Stomach (tissue), 9 donors: Measurements from ENCODE around the gene BLOC1S6. TPM values are rescaled to one million over a fixed set of nuclear protein-coding genes. Genes with fewer than 3 reads are reported as not detected.

ENCODE experiments used
- DNase-seq, 2 donors: peaks; one replicate each; pipeline versions ENCODE4 v3.0.0 to v3.0.0-alpha.2; 2013 to 2019
- H3K27ac ChIP-seq, 5 donors: fragments of 200-600 bp in 4 of 5; sonication (generic) in 4 of 5; one replicate each; pipeline ENCODE4 v1.5.1; 2013 to 2019; ENCODE audit warnings: mild to moderate bottlenecking in 1 of 5, moderate library complexity in 1 of 5
- H3K27me3 ChIP-seq, 3 donors: fragments of 200-600 bp; sonication (generic); one replicate each; pipeline ENCODE4 v1.5.1; 2017 to 2019; ENCODE audit warnings: mixed run types in 1 of 3
- H3K36me3 ChIP-seq, 4 donors: fragments of 200-600 bp; sonication (generic); 1 replicate in 3 of 4; 2 replicates in 1 of 4; pipeline ENCODE4 v1.5.1; 2016 to 2019
- H3K4me1 ChIP-seq, 4 donors: fragments of 200-600 bp; sonication (generic); one replicate each; pipeline ENCODE4 v1.5.1; 2016 to 2019
- H3K4me3 ChIP-seq, 4 donors: fragments of 200-600 bp; sonication (generic) in 3 of 4; one replicate each; pipeline ENCODE4 v1.5.1; 2016 to 2019; ENCODE audit warnings: mild to moderate bottlenecking in 1 of 4
- H3K9me3 ChIP-seq, 4 donors: fragments of 200-600 bp; sonication (generic); one replicate each; pipeline ENCODE4 v1.5.1; 2016 to 2019
- EP300 ChIP-seq: sonication (generic); formaldehyde crosslinking; IDR thresholded peaks from one replicate; pipeline ENCODE4 v1.6.1; 2017; ENCODE audit warnings: antibody characterized with exemption
- POLR2A ChIP-seq, 4 donors: fragments of 450-650 bp; IDR thresholded peaks; one replicate each; pipeline ENCODE4 v1.6.1; 2016; ENCODE audit warnings: antibody characterized with exemption in 4 of 4, control low read depth in 2 of 4, mild to moderate bottlenecking in 1 of 4, moderate library complexity in 1 of 4
- POLR2AphosphoS5 ChIP-seq, 3 donors: sonication (generic); formaldehyde crosslinking; IDR thresholded peaks; one replicate each; pipeline ENCODE4 v1.6.1; 2016; ENCODE audit warnings: antibody characterized with exemption in 3 of 3
- WGBS, 5 donors: extraction: QIAGEN DNeasy Blood & Tissue Kit in 3 of 5; methylation state at CpG; one replicate each; pipeline versions ENCODE4 v1.1.5 to v1.1.7; 2013 to 2018; 5-methylcytosine and 5-hydroxymethylcytosine counted together
- intact Hi-C: fragments of 100-400 bp; cut with DNase I; formaldehyde crosslinking; loops from one replicate; pipeline ENCODE4 v1.15.1; 2023; ENCODE audit warnings: low total_unique reads
- polyA plus RNA-seq, 3 donors: library from polyadenylated mRNA; stranded (reverse); fragments of 200-250 nt; gene quantifications; one replicate each; pipeline ENCODE4 v1.2.3, GENCODE V29; 2013
- total RNA-seq, 5 donors: library from RNA; depleted of rRNA; stranded (reverse); fragments of >200 nt; gene quantifications; one replicate each; pipeline versions ENCODE4 v1.1.0 to v1.2.3, GENCODE V29; 2014 to 2016
- TF ChIP-seq, protein P1 (sequence below), 7 experiments: fragments of 450-650 bp in 4 of 7; fragments of 200-600 bp in 3 of 7; sonication (generic) in 3 of 7; IDR thresholded peaks; one replicate each; pipeline ENCODE4 v1.5.1; 2016 to 2019; ENCODE audit warnings: antibody characterized with exemption in 7 of 7, control low read depth in 2 of 7, mild to moderate bottlenecking in 1 of 7
- donor health status: healthy with polysubstance abuse.
- donor health status: Bipolar disorder and iron deficiency.
- donor health status: healthy.

Gene BLOC1S6
- total and polyA plus RNA-seq, 8 donors: 7.6 to 74.5 (median 26.3) TPM

DNA sequence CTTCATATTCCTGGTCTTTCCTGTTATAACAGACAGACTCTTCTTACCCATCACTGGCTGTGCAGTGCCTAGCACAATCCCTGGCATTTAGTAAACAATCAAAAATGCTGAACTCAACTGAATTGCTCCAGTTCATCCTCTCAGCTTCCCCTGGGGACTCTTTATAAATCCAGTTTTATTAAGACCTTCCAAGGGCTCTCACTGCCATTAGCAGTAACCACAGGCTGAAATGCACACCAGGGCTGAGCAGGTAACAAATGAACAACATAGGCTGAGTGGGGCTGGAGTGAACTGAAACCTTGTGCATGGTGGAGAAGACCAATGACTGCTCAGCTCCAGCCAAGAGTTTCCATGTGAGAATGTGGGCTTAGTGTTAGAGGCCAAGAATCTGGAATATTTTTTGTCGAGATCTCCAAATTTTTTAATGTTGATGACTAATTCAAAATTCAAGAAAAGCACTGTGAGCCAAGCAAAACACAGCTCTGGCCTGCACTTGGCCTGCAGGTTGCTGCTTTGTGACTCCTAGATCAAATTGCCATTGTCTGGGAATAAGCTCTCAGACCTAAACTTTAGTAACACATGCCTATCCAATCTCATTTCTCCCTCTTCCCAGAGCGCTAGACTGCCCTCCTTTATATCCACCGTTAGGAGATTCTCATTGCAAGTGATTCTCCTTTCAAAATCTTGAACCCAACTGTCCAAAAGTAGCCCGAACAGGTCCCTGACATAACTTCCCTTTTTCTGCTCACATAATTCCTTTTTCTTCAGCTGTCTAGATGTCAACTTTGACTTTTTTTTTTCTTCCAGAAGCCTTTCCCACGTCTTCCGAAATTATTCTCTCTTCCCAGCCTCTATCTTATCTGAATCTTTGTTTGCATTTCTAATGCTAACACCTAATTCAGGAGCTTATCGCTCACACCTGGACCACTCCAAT is 55.1 kb downstream of the BLOC1S6 start:
- H3K4me3 ChIP-seq: peak overlapping the region in 1 of 4 donors; percentile 25
- H3K27ac ChIP-seq: peak overlapping the region; percentile 86 to 98 (median 95)
- 34 to 59% (median 52%) methylated on average over 7 of the region's 7 CpGs for WGBS, 5 donors
- peak in 1 of 2 donors; percentile 46 for DNase-seq
- no peaks in the 10 kb centered on the region for H3K27me3 ChIP-seq
- H3K9me3 ChIP-seq: no peaks in the 10 kb centered on the region
- H3K4me1 ChIP-seq: peaks cover 73 to 98% (median 92%) of the 10 kb centered on the region in 4 donors
- intact Hi-C loops: no loop called here
- H3K36me3 ChIP-seq: no peaks in the 10 kb centered on the region
- TF ChIP-seq POLR2AphosphoS5 (IDR thresholded peaks at IDR 0.05) (no peak), EP300 (no peak), POLR2A (IDR thresholded peaks at IDR 0.05) (no peak)
- TF ChIP-seq, protein P1, sequence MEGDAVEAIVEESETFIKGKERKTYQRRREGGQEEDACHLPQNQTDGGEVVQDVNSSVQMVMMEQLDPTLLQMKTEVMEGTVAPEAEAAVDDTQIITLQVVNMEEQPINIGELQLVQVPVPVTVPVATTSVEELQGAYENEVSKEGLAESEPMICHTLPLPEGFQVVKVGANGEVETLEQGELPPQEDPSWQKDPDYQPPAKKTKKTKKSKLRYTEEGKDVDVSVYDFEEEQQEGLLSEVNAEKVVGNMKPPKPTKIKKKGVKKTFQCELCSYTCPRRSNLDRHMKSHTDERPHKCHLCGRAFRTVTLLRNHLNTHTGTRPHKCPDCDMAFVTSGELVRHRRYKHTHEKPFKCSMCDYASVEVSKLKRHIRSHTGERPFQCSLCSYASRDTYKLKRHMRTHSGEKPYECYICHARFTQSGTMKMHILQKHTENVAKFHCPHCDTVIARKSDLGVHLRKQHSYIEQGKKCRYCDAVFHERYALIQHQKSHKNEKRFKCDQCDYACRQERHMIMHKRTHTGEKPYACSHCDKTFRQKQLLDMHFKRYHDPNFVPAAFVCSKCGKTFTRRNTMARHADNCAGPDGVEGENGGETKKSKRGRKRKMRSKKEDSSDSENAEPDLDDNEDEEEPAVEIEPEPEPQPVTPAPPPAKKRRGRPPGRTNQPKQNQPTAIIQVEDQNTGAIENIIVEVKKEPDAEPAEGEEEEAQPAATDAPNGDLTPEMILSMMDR (IDR thresholded peaks at IDR 0.05): no peak

DNA sequence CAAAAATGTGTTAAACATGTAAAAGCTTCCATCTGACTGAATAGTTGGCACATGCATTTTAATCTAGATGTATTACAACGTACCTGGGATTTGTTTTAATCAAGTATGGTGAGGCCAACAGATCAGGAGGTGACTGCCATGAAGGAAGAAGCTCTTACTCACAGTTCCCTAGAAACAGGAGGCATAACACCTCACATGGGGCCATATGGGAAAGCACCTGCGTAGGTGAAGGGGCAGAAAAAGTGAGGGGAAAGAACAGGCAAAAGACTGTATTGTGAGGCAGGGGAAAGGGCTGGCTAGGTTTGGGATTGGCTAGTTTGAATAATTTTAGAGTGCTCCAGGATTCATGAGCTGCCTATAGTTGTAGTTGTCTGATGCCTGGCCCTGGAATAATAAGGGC is 57.3 kb downstream of the BLOC1S6 start:
- Histone ChIP-seq H3K27ac (peak overlapping the region in 4 of 5 donors; percentile 53 to 95 (median 71)), H3K4me1 (peaks cover 73 to 100% (median 93%) of the 10 kb centered on the region in 4 donors), H3K36me3 (no peaks in the 10 kb centered on the region), H3K4me3 (no peak overlapping the region), H3K9me3 (no peaks in the 10 kb centered on the region), H3K27me3 (no peaks in the 10 kb centered on the region)
- no peak for DNase-seq
- intact Hi-C loops: no loop called here
- WGBS, 5 donors: 27 to 87% (median 76%) methylated on average over 2 of the region's 2 CpGs
- TF ChIP-seq, protein P1 (IDR thresholded peaks at IDR 0.05): no peak
- TF ChIP-seq POLR2AphosphoS5 (IDR thresholded peaks at IDR 0.05) (no peak), EP300 (no peak), POLR2A (IDR thresholded peaks at IDR 0.05) (no peak)

DNA sequence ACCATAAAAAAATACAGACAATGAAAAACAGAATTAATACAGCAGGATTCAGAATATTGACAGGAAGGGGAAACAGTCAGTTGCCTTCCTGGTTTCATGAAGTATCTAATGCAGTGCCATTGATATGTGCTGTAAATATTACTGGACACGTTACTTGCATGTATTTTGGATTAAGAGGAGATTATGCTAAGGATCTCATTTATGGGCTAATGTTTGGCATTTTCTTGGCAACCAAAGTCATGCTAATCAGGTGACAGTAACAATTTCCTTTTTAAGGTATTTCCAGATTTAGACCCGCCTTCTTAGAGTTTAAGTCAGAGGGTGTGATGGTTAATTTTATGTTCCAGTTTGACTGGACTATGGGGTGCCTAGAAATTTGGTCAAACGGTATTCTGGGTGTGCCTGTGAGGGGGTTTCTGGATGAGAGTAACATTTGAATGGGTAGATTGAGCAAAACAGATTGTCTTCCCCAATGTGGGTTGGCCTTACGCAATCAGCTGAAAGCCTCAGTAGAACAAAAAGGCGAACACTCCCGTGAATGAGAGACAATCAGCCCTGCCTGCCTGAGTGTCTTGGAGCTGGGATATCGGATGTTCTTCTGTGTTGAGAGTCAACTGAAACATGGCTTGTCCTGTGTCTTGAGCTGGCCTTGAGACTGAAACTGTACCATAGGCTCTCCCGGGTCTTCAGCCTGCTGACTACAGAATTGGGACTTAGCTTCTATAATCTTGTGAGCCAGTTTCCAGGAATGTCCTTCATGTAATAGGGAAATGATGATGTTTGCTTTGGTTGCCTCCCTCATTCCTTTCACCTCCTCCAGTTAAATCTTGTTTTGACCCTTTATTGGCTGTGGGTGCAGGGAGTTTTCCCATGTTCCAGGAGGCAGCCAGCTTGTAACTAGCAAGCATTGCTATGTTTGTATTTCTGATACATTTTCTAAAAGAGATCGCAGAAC is 58.1 kb downstream of the BLOC1S6 start:
- Histone ChIP-seq H3K4me3 (no peak overlapping the region), H3K27ac (peak overlapping the region; percentile 53 to 95 (median 70)), H3K27me3 (no peaks in the 10 kb centered on the region), H3K9me3 (no peaks in the 10 kb centered on the region), H3K36me3 (no peaks in the 10 kb centered on the region), H3K4me1 (peaks cover 74 to 100% (median 94%) of the 10 kb centered on the region in 4 donors)
- TF ChIP-seq POLR2A (IDR thresholded peaks at IDR 0.05) (no peak), POLR2AphosphoS5 (IDR thresholded peaks at IDR 0.05) (peak in 2 of 3 donors; percentile 43 to 75)
- intact Hi-C loops: no loop called here
- peak in 1 of 2 donors; percentile 77 for DNase-seq
- 54 to 68% (median 63%) methylated on average over 9 of the region's 9 CpGs for WGBS, 5 donors

DNA sequence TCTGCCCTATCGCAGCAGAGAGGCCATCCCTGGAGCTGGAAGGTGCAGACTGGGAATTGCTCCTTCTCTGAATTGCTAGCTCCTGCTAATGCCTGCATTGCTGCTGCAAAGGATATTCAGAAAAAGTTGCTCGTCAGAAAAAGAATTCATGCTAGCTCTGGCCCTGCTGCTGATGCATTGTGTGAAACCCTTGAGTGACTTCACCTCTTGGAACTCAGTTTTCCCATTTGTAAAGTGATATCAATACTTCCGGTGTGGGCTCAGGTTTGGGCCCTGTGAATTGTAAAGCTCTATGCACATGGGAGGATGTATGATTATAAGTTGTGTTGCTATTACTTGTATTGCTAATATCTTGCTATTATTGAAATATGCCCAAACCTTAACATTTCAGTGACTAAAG is 59.0 kb downstream of the BLOC1S6 start:
- intact Hi-C loops: no loop called here
- Histone ChIP-seq H3K4me3 (no peak overlapping the region), H3K27me3 (no peaks in the 10 kb centered on the region), H3K4me1 (peaks cover 66 to 99% (median 89%) of the 10 kb centered on the region in 4 donors), H3K27ac (peak overlapping the region; percentile 53 to 95 (median 70)), H3K36me3 (peaks cover 0 to 6% (median 3%) of the 10 kb centered on the region in 4 donors), H3K9me3 (no peaks in the 10 kb centered on the region)
- no peak for DNase-seq
- no peak for TF ChIP-seq EP300
- no peak for TF ChIP-seq POLR2A (IDR thresholded peaks at IDR 0.05)
- no peak for TF ChIP-seq POLR2AphosphoS5 (IDR thresholded peaks at IDR 0.05)
- TF ChIP-seq, protein P1 (IDR thresholded peaks at IDR 0.05): no peak
- WGBS, 5 donors: 45 to 67% (median 53%) methylated on average over 3 of the region's 3 CpGs
